Measurements from ENCODE around the gene SLCO1A2. TPM values are rescaled to one million over a fixed set of nuclear protein-coding genes. Genes with fewer than 3 reads are reported as not detected.

The SLCO1A2 gene
- total and polyA plus RNA-seq, 2 experiments from 2014 or later: 10.2 to 10.8 TPM

- Mint-ChIP-seq H3K4me3 (no peak overlapping the region), H3K27ac (no peak overlapping the region), H3K9me3 (no peaks in the 10 kb centered on the region), H3K27me3 (ENCODE audit: insufficient read depth, low read depth, poor library complexity) (no peaks in the 10 kb centered on the region), H3K36me3 (ENCODE audit: low read depth) (no peaks in the 10 kb centered on the region), H3K4me1 (no peaks in the 10 kb centered on the region)
- no peak overlapping the region for H3K27ac ChIP-seq (ENCODE audit: low read depth)
- no peaks in the 10 kb centered on the region for H3F3A ChIP-seq (replicated peaks; ENCODE audit: low read depth)
- H4K20me1 ChIP-seq (replicated peaks; ENCODE audit: insufficient read depth): no peaks in the 10 kb centered on the region
- ATAC-seq: no peak
- H3K4me1 ChIP-seq (ENCODE audit: insufficient read depth): no peaks in the 10 kb centered on the region
- no peaks in the 10 kb centered on the region for H3K36me3 ChIP-seq (ENCODE audit: insufficient read depth)
- no peaks in the 10 kb centered on the region for H3K79me2 ChIP-seq (replicated peaks; ENCODE audit: insufficient read depth)
- DNase-seq (ENCODE audit: low spot score): no peak
- H2AFZ ChIP-seq: no peak overlapping the region
- H3K4me3 ChIP-seq: no peak overlapping the region
- no peak overlapping the region for H3K4me2 ChIP-seq
- no peaks in the 10 kb centered on the region for H3K27me3 ChIP-seq (ENCODE audit: insufficient read depth)
- TF ChIP-seq CTCF (conservative IDR thresholded peaks at IDR 0.05; ENCODE audit: low read depth in 2 of 2) (no peak; a peak in 2 of 4 replicates), ETS1 (IDR thresholded peaks at IDR 0.05) (no peak), CREB1 (CRISPR knock-in tag; IDR thresholded peaks at IDR 0.05; ENCODE audit: low read depth) (no peak), ZNF114 (CRISPR knock-in tag; IDR thresholded peaks at IDR 0.05) (no peak), POLR2AphosphoS5 (IDR thresholded peaks at IDR 0.05; ENCODE audit: low read depth) (no peak), STAT1 (IDR thresholded peaks at IDR 0.05; ENCODE audit: unreplicated experiment) (no peak), REST (IDR thresholded peaks at IDR 0.05; ENCODE audit: unreplicated experiment) (no peak), EZH2 (IDR thresholded peaks at IDR 0.05; ENCODE audit: low read depth, unreplicated experiment) (no peak), ZNF462 (CRISPR knock-in tag; IDR thresholded peaks at IDR 0.05) (no peak), JUNB (IDR thresholded peaks at IDR 0.05; ENCODE audit: unreplicated experiment) (no peak), ZNF331 (CRISPR knock-in tag; IDR thresholded peaks at IDR 0.05; ENCODE audit: low read depth) (no peak), EZH2phosphoT487 (IDR thresholded peaks at IDR 0.05; ENCODE audit: unreplicated experiment) (no peak), NANOG (IDR thresholded peaks at IDR 0.05; ENCODE audit: borderline replicate concordance) (no peak)
- no peaks in the 10 kb centered on the region for H3K9me2 ChIP-seq (ENCODE audit: insufficient read depth)
These were observed 25.9 kb downstream of the SLCO1A2 start for GRCh38 chr12:21308785-21309184.

All from GM23338 (cell line).